NCI-H2196 (cell line): ENCODE data around the gene TLK2.
A peak's percentile ranks its signal among the peaks of the same experiment; 100 is the strongest.
"Not testable (repeated sequence)": the region's sequence is repeated elsewhere in the genome, so short reads cannot be mapped to it uniquely, and the experiment has no call there.

Experiments used
- DNase-seq: peaks from one replicate; lab custom pipeline; 2025; ENCODE audit not compliant: unreplicated experiment; lab: John Stamatoyannopoulos, UW

The TLK2 gene

GRCh38 chr17:62482553-62482952, 3.9 kb downstream of the TLK2 start:
- not testable (repeated sequence) for DNase-seq

- DNase-seq, result not testable (repeated sequence)
Observed at GRCh38 chr17:62490990-62491389, 12.4 kb downstream of the TLK2 start.

- DNase-seq, result not testable (repeated sequence)
Observed at GRCh38 chr17:62493049-62493655, 14.5 kb downstream of the TLK2 start.

- not testable (repeated sequence) for DNase-seq
Observed at GRCh38 chr17:62494073-62494472, 15.4 kb downstream of the TLK2 start.

- DNase-seq, result not testable (repeated sequence)
Observed at GRCh38 chr17:62496344-62496743, 17.7 kb downstream of the TLK2 start.

- DNase-seq, result not testable (repeated sequence)
Observed at GRCh38 chr17:62498796-62499195, 20.2 kb downstream of the TLK2 start.

- DNase-seq, result not testable (repeated sequence)
Observed at GRCh38 chr17:62500463-62500862, 21.8 kb downstream of the TLK2 start.

- not testable (repeated sequence) for DNase-seq
Observed at GRCh38 chr17:62504857-62505256, 26.2 kb downstream of the TLK2 start.

- not testable (repeated sequence) for DNase-seq
Observed at GRCh38 chr17:62507191-62507836, 28.7 kb downstream of the TLK2 start.

GRCh38 chr17:62510247-62510819, 31.7 kb downstream of the TLK2 start:
- not testable (repeated sequence) for DNase-seq

- DNase-seq, result not testable (repeated sequence)
Observed at GRCh38 chr17:62511014-62511413, 32.4 kb downstream of the TLK2 start.

- not testable (repeated sequence) for DNase-seq
Observed at GRCh38 chr17:62516376-62516775, 37.8 kb downstream of the TLK2 start.

GRCh38 chr17:62521295-62521694, 42.7 kb downstream of the TLK2 start:
- not testable (repeated sequence) for DNase-seq

GRCh38 chr17:62524077-62524476, 45.5 kb downstream of the TLK2 start:
- not testable (repeated sequence) for DNase-seq

GRCh38 chr17:62525317-62525716, 46.7 kb downstream of the TLK2 start:
- not testable (repeated sequence) for DNase-seq

GRCh38 chr17:62530936-62531335, 52.3 kb downstream of the TLK2 start:
- not testable (repeated sequence) for DNase-seq

- not testable (repeated sequence) for DNase-seq
Observed at GRCh38 chr17:62536557-62536956, 57.9 kb downstream of the TLK2 start.

GRCh38 chr17:62541073-62541472, 62.4 kb downstream of the TLK2 start:
- not testable (repeated sequence) for DNase-seq

- not testable (repeated sequence) for DNase-seq
Observed at GRCh38 chr17:62543278-62543775, 64.7 kb downstream of the TLK2 start.

GRCh38 chr17:62546066-62546465, 67.4 kb downstream of the TLK2 start:
- not testable (repeated sequence) for DNase-seq

GRCh38 chr17:62552851-62553659, 74.4 kb downstream of the TLK2 start:
- peak; percentile 55 for DNase-seq
